K562 treated with DMSO at 1 percent for 4 hours (cell line): ENCODE results near the gene PRIMA1. TPM values are rescaled to one million over a fixed set of nuclear protein-coding genes. Genes with fewer than 3 reads are reported as not detected.

Experiments used
- total RNA-seq: library from RNA; unstranded; fragments of 300-600 nt; gene quantifications from 2 replicates; pipeline ENCODE4 v1.2.3, GENCODE V29; 2022; ENCODE audit not compliant: insufficient read depth

PRIMA1 gene
- not detected in 2 replicates for total RNA-seq

GRCh38 chr14:93788293-93788542 lies at the start of gene PRIMA1:
Gene PRIMA1 (minus strand): TSS chr14:93788485. CDS start chr14:93787718, 767 bp downstream.

Other genes with a start within 250 kb of the PRIMA1 start
- not detected in 2 replicates for gene FAM181A, start 138.9 kb upstream of the PRIMA1 start, total RNA-seq
- gene ASB2, start 188.1 kb upstream of the PRIMA1 start, total RNA-seq = 0.33 and 0.89 TPM in 2 replicates
- not detected in 2 replicates for gene CCDC197, start 208.8 kb upstream of the PRIMA1 start, total RNA-seq
- gene OTUB2, start 237.9 kb upstream of the PRIMA1 start, total RNA-seq = not detected in 2 replicates